GM19239 (cell line): ENCODE results near the gene LTV1.
"Not testable (repeated sequence)": the region's sequence is repeated elsewhere in the genome, so short reads cannot be mapped to it uniquely, and the experiment has no call there.

Experiments
- DNase-seq: peaks from one replicate; pipeline ENCODE4 v3.0.0; 2011; ENCODE audit warnings: low spot score; ENCODE audit not compliant: insufficient read length
- FAIRE-seq: peaks from 2 replicates; lab custom pipeline; 2011; peaks lifted over from hg19 to GRCh38; lab: Jason Lieb, UNC

LTV1 gene

GRCh38 chr6:143840595-143841265 is 2.4 kb upstream of the LTV1 start:
- DNase-seq, result no peak
- no peak for FAIRE-seq

- FAIRE-seq, result peak; percentile 80
- peak; percentile 9 for DNase-seq
These were observed 657 bp upstream of the LTV1 start for GRCh38 chr6:143842461-143842901.

GRCh38 chr6:143843677-143843999 is 500 bp downstream of the LTV1 start:
- FAIRE-seq, result no peak
- DNase-seq, result no peak

GRCh38 chr6:143844006-143844405 is 868 bp downstream of the LTV1 start:
- FAIRE-seq (no peak), DNase-seq (no peak)

GRCh38 chr6:143845033-143845432 is 1.9 kb downstream of the LTV1 start:
- FAIRE-seq, result peak; percentile 28

GRCh38 chr6:143851706-143852105 is 8.6 kb downstream of the LTV1 start:
- not testable (repeated sequence) for DNase-seq, FAIRE-seq

More at GRCh38 chr6:143845033-143845432, 1.9 kb downstream of the LTV1 start:
- DNase-seq, result no peak

GRCh38 chr6:143855057-143855456 is 11.9 kb downstream of the LTV1 start:
- not testable (repeated sequence) for DNase-seq, FAIRE-seq

- FAIRE-seq, DNase-seq: not testable (repeated sequence)
These were observed 13.6 kb downstream of the LTV1 start for GRCh38 chr6:143856762-143857161.

GRCh38 chr6:143857651-143858050 is 14.5 kb downstream of the LTV1 start:
- no peak for FAIRE-seq
- DNase-seq, result no peak

- FAIRE-seq (no peak), DNase-seq (no peak)
These were observed 16.9 kb downstream of the LTV1 start for GRCh38 chr6:143859891-143860660.

- FAIRE-seq, result peak; percentile 8
- DNase-seq, result no peak
These were observed 20.6 kb downstream of the LTV1 start for GRCh38 chr6:143863771-143864170.

- DNase-seq (no peak), FAIRE-seq (peak; percentile 26)
These were observed 21.1 kb downstream of the LTV1 start, which contains the start of gene ZC2HC1B for GRCh38 chr6:143864234-143864633. Gene ZC2HC1B (plus strand): TSS chr6:143864474. CDS start chr6:143864540, 66 bp downstream.

GRCh38 chr6:143867236-143867635 is 24.1 kb downstream of the LTV1 start:
- FAIRE-seq (no peak), DNase-seq (no peak)

GRCh38 chr6:143868808-143869207 is 25.7 kb downstream of the LTV1 start:
- not testable (repeated sequence) for FAIRE-seq, DNase-seq

- DNase-seq, FAIRE-seq: not testable (repeated sequence)
These were observed 28.1 kb downstream of the LTV1 start for GRCh38 chr6:143871202-143871730.

- FAIRE-seq, result no peak
These were observed 29.1 kb downstream of the LTV1 start for GRCh38 chr6:143872201-143872600.

GRCh38 chr6:143873600-143873999 is 30.5 kb downstream of the LTV1 start:
- not testable (repeated sequence) for DNase-seq, FAIRE-seq

More at GRCh38 chr6:143872201-143872600, 29.1 kb downstream of the LTV1 start:
- no peak for DNase-seq

- not testable (repeated sequence) for DNase-seq, FAIRE-seq
These were observed 31.4 kb downstream of the LTV1 start for GRCh38 chr6:143874503-143874902.

GRCh38 chr6:143877584-143878271 is 34.6 kb downstream of the LTV1 start:
- no peak for DNase-seq
- FAIRE-seq, result no peak

- FAIRE-seq (no peak), DNase-seq (no peak)
These were observed 35.2 kb downstream of the LTV1 start for GRCh38 chr6:143878272-143878760.
